Psoas muscle (tissue), 8 donors: ENCODE results near the gene OTX1. TPM values are rescaled to one million over a fixed set of nuclear protein-coding genes. Genes with fewer than 3 reads are reported as not detected.

Experiments
- ATAC-seq, 4 donors: fragments of 200-7000 bp; cut with Tn5 transposase; one replicate each; pipeline ENCODE4 v1.9.1; 2020; ENCODE audit warnings: moderate library complexity in 3 of 4, mild to moderate bottlenecking in 2 of 4
- DNase-seq, 2 donors: peaks; one replicate each; pipeline ENCODE4 v3.0.0-alpha.2; 2020
- H3K27ac ChIP-seq: fragments of 200-600 bp; one replicate; pipeline ENCODE4 v1.8.0; 2022
- H3K27me3 ChIP-seq, 3 donors: fragments of 200-600 bp in 1 of 3; one replicate each; pipeline versions ENCODE4 v1.6.1 to v1.8.0; 2013 to 2022; ENCODE audit warnings: low read length in 2 of 3, mild to moderate bottlenecking in 2 of 3, moderate library complexity in 1 of 3; ENCODE audit not compliant: insufficient read depth in 3 of 3
- H3K36me3 ChIP-seq, 2 donors: fragments of 200-600 bp in 1 of 2; one replicate each; pipeline versions ENCODE4 v1.6.1 to v1.8.0; 2013 to 2022; ENCODE audit warnings: low read depth in 1 of 2, mild to moderate bottlenecking in 1 of 2, moderate library complexity in 1 of 2; ENCODE audit not compliant: insufficient read depth in 1 of 2
- H3K4me1 ChIP-seq: fragments of 200-600 bp; one replicate; pipeline ENCODE4 v1.8.0; 2022
- H3K4me3 ChIP-seq: fragments of 200-600 bp; one replicate; pipeline ENCODE4 v1.8.0; 2022; ENCODE audit warnings: mild to moderate bottlenecking
- H3K9me3 ChIP-seq: fragments of 200-600 bp; one replicate; pipeline ENCODE4 v1.8.0; 2022
- WGBS, 3 donors: extraction: QIAGEN DNeasy Blood & Tissue Kit; methylation state at CpG; one replicate each; pipeline versions ENCODE4 v1.1.6 to v1.1.7; 2013; 5-methylcytosine and 5-hydroxymethylcytosine counted together
- intact Hi-C, 2 donors: fragments of 100-400 bp; cut with DNase I; formaldehyde crosslinking; loops; one replicate each; pipeline versions ENCODE4 v1.11.0 to v1.14.2; 2022
- polyA plus RNA-seq, 3 donors: library from polyadenylated mRNA; stranded (reverse); fragments of 200-250 nt; gene quantifications; one replicate each; pipeline ENCODE4 v1.2.3, GENCODE V29; 2013
- total RNA-seq, 4 donors: library from RNA; stranded (reverse); fragmentation: NEBNext Ultra II Directional in 2 of 4; extraction: Animal tissue kit (Norgen Biotek cat#: 25700) in 2 of 4; gene quantifications; one replicate each; pipeline versions ENCODE4 v1.2.1 to v1.2.4, GENCODE V29; 2021 to 2023
- TF ChIP-seq, protein P1 (sequence below): fragments of 200-600 bp; IDR thresholded peaks from one replicate; pipeline ENCODE4 v1.8.0; 2022; ENCODE audit warnings: antibody characterized with exemption
- donor health status: healthy with polysubstance abuse.
- donor health status: DM: no; HTN: no; CAD: no; lungs with moderate emphysema.
- donor health status: Bipolar disorder and iron deficiency.
- donor health status: healthy.
- donor health status: DM: yes; HTN: yes; CAD: no.
- donor health status: DM: no; HTN: no; CAD: no.
- donor health status: DM: no; HTN: no; CAD: no.
- donor health status: DM: yes; HTN: yes; CAD: no.

OTX1 gene
- total and polyA plus RNA-seq, 7 donors, result not detected

DNA sequence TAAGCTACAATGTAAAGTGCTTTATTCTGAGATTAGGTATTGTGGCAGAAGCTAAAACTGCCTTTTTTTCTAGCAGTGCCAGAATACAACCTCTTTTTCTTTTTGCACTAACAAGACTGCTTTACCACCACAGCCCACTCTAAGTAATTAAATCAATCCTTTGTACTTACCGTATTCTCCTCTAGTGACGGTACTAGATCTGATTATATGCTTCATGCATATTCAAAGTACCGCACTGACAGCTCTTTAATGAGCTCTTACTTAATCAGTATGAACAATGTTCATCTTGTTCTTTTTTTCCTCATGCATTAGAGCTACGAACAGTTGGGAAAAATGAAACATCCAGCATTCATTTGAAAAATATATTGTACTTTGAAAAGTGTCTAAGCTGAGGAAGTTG is 16.1 kb upstream of the OTX1 start:
- Histone ChIP-seq H3K36me3 (no peaks in the 10 kb centered on the region), H3K4me3 (no peak overlapping the region), H3K9me3 (no peaks in the 10 kb centered on the region), H3K4me1 (no peaks in the 10 kb centered on the region), H3K27me3 (no peaks in the 10 kb centered on the region), H3K27ac (no peak overlapping the region)
- no peak for ATAC-seq
- intact Hi-C loops, result no loop called here
- DNase-seq, result no peak
- TF ChIP-seq, protein P1, sequence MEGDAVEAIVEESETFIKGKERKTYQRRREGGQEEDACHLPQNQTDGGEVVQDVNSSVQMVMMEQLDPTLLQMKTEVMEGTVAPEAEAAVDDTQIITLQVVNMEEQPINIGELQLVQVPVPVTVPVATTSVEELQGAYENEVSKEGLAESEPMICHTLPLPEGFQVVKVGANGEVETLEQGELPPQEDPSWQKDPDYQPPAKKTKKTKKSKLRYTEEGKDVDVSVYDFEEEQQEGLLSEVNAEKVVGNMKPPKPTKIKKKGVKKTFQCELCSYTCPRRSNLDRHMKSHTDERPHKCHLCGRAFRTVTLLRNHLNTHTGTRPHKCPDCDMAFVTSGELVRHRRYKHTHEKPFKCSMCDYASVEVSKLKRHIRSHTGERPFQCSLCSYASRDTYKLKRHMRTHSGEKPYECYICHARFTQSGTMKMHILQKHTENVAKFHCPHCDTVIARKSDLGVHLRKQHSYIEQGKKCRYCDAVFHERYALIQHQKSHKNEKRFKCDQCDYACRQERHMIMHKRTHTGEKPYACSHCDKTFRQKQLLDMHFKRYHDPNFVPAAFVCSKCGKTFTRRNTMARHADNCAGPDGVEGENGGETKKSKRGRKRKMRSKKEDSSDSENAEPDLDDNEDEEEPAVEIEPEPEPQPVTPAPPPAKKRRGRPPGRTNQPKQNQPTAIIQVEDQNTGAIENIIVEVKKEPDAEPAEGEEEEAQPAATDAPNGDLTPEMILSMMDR, result no peak
- WGBS, 3 donors, result 91 to 92% (median 92%) methylated on average over 4 of the region's 4 CpGs

DNA sequence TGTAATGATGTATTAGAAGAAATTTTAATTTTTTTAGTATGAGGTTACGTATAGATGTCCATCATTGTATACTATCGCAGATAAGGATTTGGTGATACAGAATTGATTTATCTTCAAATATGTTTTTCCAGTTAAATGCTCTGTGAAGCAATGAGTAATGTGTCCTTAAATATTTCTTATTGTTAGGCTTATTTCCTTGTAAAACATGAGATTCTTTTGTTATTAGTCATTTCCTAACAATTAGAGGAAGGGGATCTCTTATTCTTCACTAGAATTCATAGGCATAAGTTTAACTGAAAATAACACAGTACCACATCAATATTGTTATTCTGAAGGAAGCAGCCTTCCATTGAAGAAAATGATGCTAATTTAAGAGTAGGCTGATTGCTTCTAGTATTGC is 15.5 kb upstream of the OTX1 start:
- Histone ChIP-seq H3K4me3 (no peak overlapping the region), H3K27me3 (no peaks in the 10 kb centered on the region), H3K36me3 (no peaks in the 10 kb centered on the region), H3K27ac (no peak overlapping the region), H3K9me3 (no peaks in the 10 kb centered on the region), H3K4me1 (no peaks in the 10 kb centered on the region)
- WGBS, 3 donors, result 85 to 98% (median 89%) methylated on average over 2 of the region's 2 CpGs
- DNase-seq (no peak), ATAC-seq (no peak)
- TF ChIP-seq, protein P1, result no peak
- intact Hi-C loops, result no loop called here

DNA sequence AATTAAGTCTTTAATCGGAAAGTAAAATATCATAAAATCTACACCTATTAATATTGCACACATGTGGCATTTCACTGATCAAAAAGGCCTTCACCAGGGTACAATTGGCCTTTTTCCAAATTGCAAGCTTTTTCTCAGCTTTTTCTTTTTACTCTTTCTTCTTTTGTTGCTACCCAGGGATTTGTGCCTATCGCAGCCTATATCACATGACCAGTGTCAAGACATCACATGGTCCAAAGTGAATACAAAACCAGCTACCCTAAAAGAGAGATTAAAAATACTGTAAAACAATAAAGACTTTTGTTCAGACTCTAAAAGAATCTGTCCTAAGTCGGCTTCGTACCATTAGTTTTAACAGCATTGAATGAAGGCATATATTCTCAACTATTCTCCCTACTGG is 15.0 kb upstream of the OTX1 start:
- Histone ChIP-seq H3K27ac (no peak overlapping the region), H3K4me1 (no peaks in the 10 kb centered on the region), H3K27me3 (no peaks in the 10 kb centered on the region), H3K4me3 (no peak overlapping the region), H3K36me3 (no peaks in the 10 kb centered on the region), H3K9me3 (no peaks in the 10 kb centered on the region)
- no peak for ATAC-seq
- WGBS, 3 donors, result 92 to 95% (median 95%) methylated on average over 4 of the region's 4 CpGs
- intact Hi-C loops, result no loop called here
- TF ChIP-seq, protein P1, result no peak
- no peak for DNase-seq

DNA sequence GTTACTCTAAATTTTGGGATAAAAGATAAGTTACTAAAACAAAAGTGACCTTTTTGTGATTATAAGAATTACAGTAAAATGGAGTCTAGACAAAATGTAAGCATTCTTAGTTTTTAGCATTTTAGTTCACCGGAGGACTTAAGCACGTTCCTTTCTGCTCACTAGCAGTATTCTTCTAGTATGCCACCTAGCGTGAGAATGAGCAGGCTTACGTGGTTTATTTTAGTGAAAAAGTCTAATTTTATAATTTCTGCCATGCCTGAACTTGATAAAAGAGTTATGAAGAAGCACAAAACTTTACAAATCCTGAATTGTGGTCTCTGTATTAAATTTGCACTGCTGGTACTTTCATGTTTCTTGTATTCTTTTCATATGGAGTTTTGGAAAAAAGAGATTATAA is 12.6 kb upstream of the OTX1 start:
- no peaks in the 10 kb centered on the region for H3K4me1 ChIP-seq
- peaks cover 0 to 7% (median 0%) of the 10 kb centered on the region in 3 donors for H3K27me3 ChIP-seq
- no peaks in the 10 kb centered on the region for H3K9me3 ChIP-seq
- WGBS, 3 donors, result 96 to 98% (median 98%) methylated on average over 4 of the region's 4 CpGs
- ATAC-seq (no peak), DNase-seq (no peak)
- no peak overlapping the region for H3K4me3 ChIP-seq
- TF ChIP-seq, protein P1, result no peak
- H3K36me3 ChIP-seq, result no peaks in the 10 kb centered on the region
- intact Hi-C loops, result no loop called here
- H3K27ac ChIP-seq, result no peak overlapping the region

- peaks cover 3 to 23% (median 14%) of the 10 kb centered on the region in 3 donors for H3K27me3 ChIP-seq
Observed at GRCh38 chr2:63040586-63040985, 10.0 kb upstream of the OTX1 start.

More at GRCh38 chr2:63040586-63040985, 10.0 kb upstream of the OTX1 start:
- DNase-seq (no peak), ATAC-seq (no peak)
- H3K27ac ChIP-seq, result no peak overlapping the region
- 96 to 100% (median 98%) methylated on average over 1 of the region's 1 CpG for WGBS, 3 donors
- H3K4me3 ChIP-seq, result no peak overlapping the region
- no peaks in the 10 kb centered on the region for H3K9me3 ChIP-seq
- TF ChIP-seq, protein P1, result no peak
- intact Hi-C loops, result no loop called here
- no peaks in the 10 kb centered on the region for H3K4me1 ChIP-seq
- peaks cover 0 to 6% of the 10 kb centered on the region in 2 donors for H3K36me3 ChIP-seq
